ENCODE data around the gene RAP1GDS1. TPM values are rescaled to one million over a fixed set of nuclear protein-coding genes. Genes with fewer than 3 reads are reported as not detected.
A peak's percentile ranks its signal among the peaks of the same experiment; 100 is the strongest.

Gene RAP1GDS1, protein sequence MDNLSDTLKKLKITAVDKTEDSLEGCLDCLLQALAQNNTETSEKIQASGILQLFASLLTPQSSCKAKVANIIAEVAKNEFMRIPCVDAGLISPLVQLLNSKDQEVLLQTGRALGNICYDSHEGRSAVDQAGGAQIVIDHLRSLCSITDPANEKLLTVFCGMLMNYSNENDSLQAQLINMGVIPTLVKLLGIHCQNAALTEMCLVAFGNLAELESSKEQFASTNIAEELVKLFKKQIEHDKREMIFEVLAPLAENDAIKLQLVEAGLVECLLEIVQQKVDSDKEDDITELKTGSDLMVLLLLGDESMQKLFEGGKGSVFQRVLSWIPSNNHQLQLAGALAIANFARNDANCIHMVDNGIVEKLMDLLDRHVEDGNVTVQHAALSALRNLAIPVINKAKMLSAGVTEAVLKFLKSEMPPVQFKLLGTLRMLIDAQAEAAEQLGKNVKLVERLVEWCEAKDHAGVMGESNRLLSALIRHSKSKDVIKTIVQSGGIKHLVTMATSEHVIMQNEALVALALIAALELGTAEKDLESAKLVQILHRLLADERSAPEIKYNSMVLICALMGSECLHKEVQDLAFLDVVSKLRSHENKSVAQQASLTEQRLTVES
- total RNA-seq (2014; rRNA removed) (19.0 and 31.1 TPM in 2 replicates), Bru-seq, nascent RNA (percentile 70 among the genes with signal in this experiment), BruChase-seq, experiment 1, labeled RNA remaining after a 6-hour chase (percentile 55 among the genes with signal in this experiment), BruChase-seq, experiment 2, labeled RNA remaining after a 2-hour chase (percentile 62 among the genes with signal in this experiment)
- long read RNA-seq, transcript RAP1GDS1-202 (15 exons, 2,092 nt): minor isoform, 10 of 60 reads
- long read RNA-seq, transcript RAP1GDS1-205 (15 exons, 3,681 nt): major isoform, 25 of 60 reads
- long read RNA-seq, partial matches to known transcripts: 2 of 60 reads
- long read RNA-seq, other reads (novel, unspliced or antisense): 19 of 60 reads

DNA sequence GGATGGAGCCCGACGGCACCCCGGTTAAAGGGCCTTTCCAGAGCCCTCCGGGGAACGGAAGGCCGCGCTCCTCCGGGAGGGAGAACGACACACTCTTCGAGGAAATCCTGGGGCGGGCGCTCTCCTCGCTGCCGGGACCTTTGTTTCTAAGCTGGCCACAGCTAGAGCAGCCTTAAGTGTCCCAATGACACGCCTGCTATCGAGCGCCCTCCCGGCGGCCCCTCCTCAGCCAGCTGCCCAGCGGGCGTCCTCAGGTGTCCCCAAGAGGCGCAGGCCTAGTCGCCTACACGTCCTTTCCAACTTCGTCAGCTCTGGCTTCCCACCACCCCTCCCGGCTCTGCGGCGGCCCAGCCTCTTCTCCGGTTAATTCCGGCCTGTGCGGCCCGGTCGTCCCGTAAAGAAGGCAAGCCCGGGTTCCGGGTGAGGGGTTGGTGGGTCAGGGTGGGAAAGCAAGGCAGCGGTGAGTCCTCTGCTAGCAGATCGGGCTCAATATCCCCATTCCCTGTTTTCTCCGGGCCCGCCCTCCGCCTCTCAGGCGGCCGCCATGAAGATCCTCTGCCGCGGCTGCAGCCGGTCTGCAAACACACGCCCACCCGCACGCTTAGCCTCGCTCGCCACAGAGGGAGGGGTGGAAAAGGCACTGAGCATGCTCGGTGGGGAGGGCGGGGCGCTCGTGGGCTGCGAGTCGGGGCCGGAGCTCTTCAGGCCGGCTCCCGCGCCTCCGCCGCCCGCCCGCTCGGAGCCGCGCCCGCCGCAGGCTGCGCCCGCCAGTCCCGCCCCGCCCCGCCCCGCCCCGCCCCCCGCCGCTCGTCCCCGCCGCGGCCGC lies at the start of gene RAP1GDS1:
RAP1GDS1 (plus strand) TSS at position 806 of the 826 bp plus-strand sequence. CDS start 182 bp downstream, outside the sequence.
- DNase-seq (peak; percentile 90), ATAC-seq (peak; percentile 87)
- H3K4me2 ChIP-seq (ENCODE audit: low read length): peak within 1 kb of the TSS; percentile 99
- H3K4me3 ChIP-seq (ENCODE audit: low read length): peak within 1 kb of the TSS; percentile 93
- H2AFZ ChIP-seq (ENCODE audit: low read length): peak within 1 kb of the TSS; percentile 93
- H3K9me3 ChIP-seq (ENCODE audit: low read length): no peaks in the 10 kb centered on the region
- H3F3A ChIP-seq (ENCODE audit: low read length, unreplicated experiment): no peaks in the 10 kb centered on the region
- no peaks in the 10 kb centered on the region for H3K36me3 ChIP-seq (ENCODE audit: low read depth, low read length)
- H3K79me2 ChIP-seq (ENCODE audit: low read length): peaks cover 58% of the 10 kb centered on the region
- CTCF ChIA-PET: no interaction called here
- intact Hi-C loops (cut with micrococcal nuclease): loop anchor here (2.0 to 5.0 kb wide), 5 partner anchors 112 to 822 kb away; no protein-coding TSS in a partner anchor
- peaks cover 11% of the 10 kb centered on the region; the same call in 1 of the 2 replicates for H4K20me1 ChIP-seq (ENCODE audit: low read length)
- H3K27me3 ChIP-seq (ENCODE audit: low read length): no peaks in the 10 kb centered on the region
- H3K4me1 ChIP-seq (ENCODE audit: insufficient read depth, low read length): peaks cover 22% of the 10 kb centered on the region
- peak within 1 kb of the TSS; percentile 97 for H3K9ac ChIP-seq (ENCODE audit: low read length)
- BruUV-seq (replicated peaks): TSS peak; percentile 80
- H3K27ac ChIP-seq (ENCODE audit: low read length): peak within 1 kb of the TSS; percentile 85
- no peaks in the 10 kb centered on the region for H3K9me2 ChIP-seq (replicated peaks; ENCODE audit: low read length)
- POLR2A ChIA-PET (ENCODE audit: unreplicated experiment): interaction anchor here (0.5 to 0.7 kb wide), 5 partner anchors 19 to 809 kb away, joined by 3 to 5 read pairs (median 3); no protein-coding TSS in a partner anchor
- no peak for TF ChIP-seq EZH2 (IDR thresholded peaks at IDR 0.05; ENCODE audit: low read length, unreplicated experiment)
- TF ChIP-seq, protein P1, sequence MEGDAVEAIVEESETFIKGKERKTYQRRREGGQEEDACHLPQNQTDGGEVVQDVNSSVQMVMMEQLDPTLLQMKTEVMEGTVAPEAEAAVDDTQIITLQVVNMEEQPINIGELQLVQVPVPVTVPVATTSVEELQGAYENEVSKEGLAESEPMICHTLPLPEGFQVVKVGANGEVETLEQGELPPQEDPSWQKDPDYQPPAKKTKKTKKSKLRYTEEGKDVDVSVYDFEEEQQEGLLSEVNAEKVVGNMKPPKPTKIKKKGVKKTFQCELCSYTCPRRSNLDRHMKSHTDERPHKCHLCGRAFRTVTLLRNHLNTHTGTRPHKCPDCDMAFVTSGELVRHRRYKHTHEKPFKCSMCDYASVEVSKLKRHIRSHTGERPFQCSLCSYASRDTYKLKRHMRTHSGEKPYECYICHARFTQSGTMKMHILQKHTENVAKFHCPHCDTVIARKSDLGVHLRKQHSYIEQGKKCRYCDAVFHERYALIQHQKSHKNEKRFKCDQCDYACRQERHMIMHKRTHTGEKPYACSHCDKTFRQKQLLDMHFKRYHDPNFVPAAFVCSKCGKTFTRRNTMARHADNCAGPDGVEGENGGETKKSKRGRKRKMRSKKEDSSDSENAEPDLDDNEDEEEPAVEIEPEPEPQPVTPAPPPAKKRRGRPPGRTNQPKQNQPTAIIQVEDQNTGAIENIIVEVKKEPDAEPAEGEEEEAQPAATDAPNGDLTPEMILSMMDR (conservative IDR thresholded peaks at IDR 0.05; ENCODE audit: low read depth, low read length): no peak
- TF ChIP-seq EZH2phosphoT487 (IDR thresholded peaks at IDR 0.05; ENCODE audit: borderline replicate concordance, low read length): no peak

DNA sequence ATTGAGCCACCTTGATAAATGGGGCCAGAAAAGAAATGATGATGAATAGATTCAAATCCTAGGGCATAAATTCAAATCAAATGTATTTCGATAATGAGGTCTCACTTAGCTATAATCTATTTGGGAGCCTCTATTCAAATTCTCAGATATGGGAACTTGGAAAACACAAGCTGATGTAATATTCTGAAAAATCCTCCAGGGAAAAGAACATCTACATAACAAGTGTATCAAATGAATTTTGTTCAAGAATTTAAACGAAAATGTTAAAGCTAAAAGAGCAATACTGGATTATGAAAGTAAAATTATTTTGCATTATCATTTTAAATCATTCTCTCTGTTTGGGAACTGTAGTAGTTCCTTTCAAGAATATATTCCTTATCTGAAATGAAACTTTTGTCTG lies 38.9 kb upstream of the RAP1GDS1 start:
- BruUV-seq (replicated peaks): no TSS peak
- Histone ChIP-seq H3K9me3 (ENCODE audit: low read length) (no peaks in the 10 kb centered on the region), H4K20me1 (ENCODE audit: low read length) (no peaks in the 10 kb centered on the region), H3K9ac (ENCODE audit: low read length) (no peak overlapping the region), H3K36me3 (ENCODE audit: low read depth, low read length) (no peaks in the 10 kb centered on the region), H3K27me3 (ENCODE audit: low read length) (no peaks in the 10 kb centered on the region), H3K4me1 (ENCODE audit: insufficient read depth, low read length) (no peaks in the 10 kb centered on the region), H2AFZ (ENCODE audit: low read length) (no peak overlapping the region), H3K27ac (ENCODE audit: low read length) (no peak overlapping the region), H3K9me2 (replicated peaks; ENCODE audit: low read length) (no peaks in the 10 kb centered on the region), H3K4me3 (ENCODE audit: low read length) (no peak overlapping the region), H3K79me2 (ENCODE audit: low read length) (no peaks in the 10 kb centered on the region), H3K4me2 (ENCODE audit: low read length) (no peak overlapping the region), H3F3A (ENCODE audit: low read length, unreplicated experiment) (no peaks in the 10 kb centered on the region)
- intact Hi-C loops (cut with micrococcal nuclease): no loop called here
- no peak for DNase-seq
- CTCF ChIA-PET: no interaction called here
- no peak for TF ChIP-seq EZH2 (IDR thresholded peaks at IDR 0.05; ENCODE audit: low read length, unreplicated experiment)
- TF ChIP-seq EZH2phosphoT487 (IDR thresholded peaks at IDR 0.05; ENCODE audit: borderline replicate concordance, low read length): no peak
- TF ChIP-seq, protein P1 (conservative IDR thresholded peaks at IDR 0.05; ENCODE audit: low read depth, low read length): no peak
- ATAC-seq: no peak
- POLR2A ChIA-PET (ENCODE audit: unreplicated experiment): no interaction called here
